ENCODE results near the gene MAPK1IP1L. TPM values are rescaled to one million over a fixed set of nuclear protein-coding genes. Genes with fewer than 3 reads are reported as not detected.

MAPK1IP1L gene
- total RNA-seq, 1 experiment from 2014 or later, result 79.7 TPM

DNA sequence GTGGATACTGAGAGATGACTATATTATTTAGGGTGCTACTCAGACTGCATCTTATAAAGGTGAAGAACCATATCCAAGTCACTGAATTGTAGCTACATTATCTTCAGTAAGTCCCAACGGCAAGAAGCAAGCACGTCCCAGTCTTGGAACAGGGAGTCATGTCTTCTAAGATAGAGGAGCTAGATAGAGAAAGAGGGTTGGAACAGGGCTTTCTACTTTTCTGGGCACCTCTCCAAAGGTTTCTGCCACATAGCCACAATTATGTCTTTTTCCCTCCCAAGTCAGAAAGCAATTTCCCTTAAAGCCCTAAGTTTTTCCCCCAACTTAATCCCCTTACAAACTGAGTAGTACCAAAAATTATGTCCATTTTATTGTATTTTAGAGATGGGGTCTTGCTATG lies 22.4 kb downstream of the MAPK1IP1L start:
- Histone ChIP-seq H3K4me2 (no peak overlapping the region), H2AFZ (no peak overlapping the region), H3K79me2 (ENCODE audit: low read depth) (no peaks in the 10 kb centered on the region), H3K27me3 (ENCODE audit: insufficient read depth, low read depth) (no peaks in the 10 kb centered on the region), H3K4me3 (no peak overlapping the region), H3F3A (ENCODE audit: insufficient read depth, low read depth) (peaks cover 19% of the 10 kb centered on the region; the same call in 1 of the 2 replicates), H3K9me2 (ENCODE audit: insufficient read depth) (no peaks in the 10 kb centered on the region), H3K36me3 (ENCODE audit: low read depth) (no peaks in the 10 kb centered on the region), H3K9me3 (ENCODE audit: insufficient read depth, low read depth) (no peaks in the 10 kb centered on the region), H4K20me1 (ENCODE audit: insufficient read depth) (no peaks in the 10 kb centered on the region), H3K4me1 (replicated peaks; ENCODE audit: insufficient read depth) (peaks cover 11% of the 10 kb centered on the region), H3K27ac (no peak overlapping the region)
- TF ChIP-seq EZH2 (IDR thresholded peaks at IDR 0.05; ENCODE audit: low read depth), result no peak
- TF ChIP-seq, protein P1, sequence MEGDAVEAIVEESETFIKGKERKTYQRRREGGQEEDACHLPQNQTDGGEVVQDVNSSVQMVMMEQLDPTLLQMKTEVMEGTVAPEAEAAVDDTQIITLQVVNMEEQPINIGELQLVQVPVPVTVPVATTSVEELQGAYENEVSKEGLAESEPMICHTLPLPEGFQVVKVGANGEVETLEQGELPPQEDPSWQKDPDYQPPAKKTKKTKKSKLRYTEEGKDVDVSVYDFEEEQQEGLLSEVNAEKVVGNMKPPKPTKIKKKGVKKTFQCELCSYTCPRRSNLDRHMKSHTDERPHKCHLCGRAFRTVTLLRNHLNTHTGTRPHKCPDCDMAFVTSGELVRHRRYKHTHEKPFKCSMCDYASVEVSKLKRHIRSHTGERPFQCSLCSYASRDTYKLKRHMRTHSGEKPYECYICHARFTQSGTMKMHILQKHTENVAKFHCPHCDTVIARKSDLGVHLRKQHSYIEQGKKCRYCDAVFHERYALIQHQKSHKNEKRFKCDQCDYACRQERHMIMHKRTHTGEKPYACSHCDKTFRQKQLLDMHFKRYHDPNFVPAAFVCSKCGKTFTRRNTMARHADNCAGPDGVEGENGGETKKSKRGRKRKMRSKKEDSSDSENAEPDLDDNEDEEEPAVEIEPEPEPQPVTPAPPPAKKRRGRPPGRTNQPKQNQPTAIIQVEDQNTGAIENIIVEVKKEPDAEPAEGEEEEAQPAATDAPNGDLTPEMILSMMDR (conservative IDR thresholded peaks at IDR 0.05), result no peak
- no peak for DNase-seq
- BruUV-seq (replicated peaks), result no TSS peak
- ChIA-PET POLR2A (ENCODE audit: unreplicated experiment) (interaction anchor here (0.6 kb wide), 1 partner anchor 171 kb away, joined by 5 read pairs; no protein-coding TSS in a partner anchor), CTCF (interaction anchor here (0.6 kb wide), 1 partner anchor 34 kb away, joined by 8 read pairs; no protein-coding TSS in a partner anchor)
- intact Hi-C loops (cut with micrococcal nuclease; ENCODE audit: unreplicated experiment), result no loop called here

DNA sequence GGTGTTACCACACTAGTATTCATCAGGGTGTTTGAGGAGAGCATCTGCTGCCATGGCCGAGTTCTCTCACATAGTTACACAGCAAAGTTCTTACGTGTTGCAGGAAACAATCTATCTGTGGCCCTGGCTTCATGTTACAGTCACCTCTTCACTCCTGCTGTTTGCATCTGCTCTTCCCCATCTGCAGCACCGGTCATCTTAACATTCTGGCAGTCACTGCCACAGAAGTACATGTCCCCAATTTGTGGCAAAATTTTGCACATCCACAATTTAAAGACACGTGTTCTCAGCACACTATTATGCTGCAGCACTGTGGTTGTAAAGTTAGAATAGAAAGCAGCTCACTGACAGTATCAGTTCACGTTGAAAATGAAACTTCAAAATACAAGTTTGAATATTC lies 23.2 kb downstream of the MAPK1IP1L start:
- no TSS peak for BruUV-seq (replicated peaks)
- Histone ChIP-seq H3K4me1 (replicated peaks; ENCODE audit: insufficient read depth) (peaks cover 11% of the 10 kb centered on the region), H3K9me3 (ENCODE audit: insufficient read depth, low read depth) (no peaks in the 10 kb centered on the region), H3K4me2 (no peak overlapping the region), H3K79me2 (ENCODE audit: low read depth) (no peaks in the 10 kb centered on the region), H3K27me3 (ENCODE audit: insufficient read depth, low read depth) (no peaks in the 10 kb centered on the region), H3K36me3 (ENCODE audit: low read depth) (no peaks in the 10 kb centered on the region), H4K20me1 (ENCODE audit: insufficient read depth) (no peaks in the 10 kb centered on the region), H3K27ac (no peak overlapping the region), H3F3A (ENCODE audit: insufficient read depth, low read depth) (peaks cover 11% of the 10 kb centered on the region; the same call in 1 of the 2 replicates), H3K9me2 (ENCODE audit: insufficient read depth) (no peaks in the 10 kb centered on the region), H2AFZ (no peak overlapping the region), H3K4me3 (no peak overlapping the region)
- intact Hi-C loops (cut with micrococcal nuclease; ENCODE audit: unreplicated experiment), result no loop called here
- ChIA-PET CTCF (no interaction called here), POLR2A (ENCODE audit: unreplicated experiment) (no interaction called here)
- no peak for TF ChIP-seq EZH2 (IDR thresholded peaks at IDR 0.05; ENCODE audit: low read depth)
- TF ChIP-seq, protein P1 (conservative IDR thresholded peaks at IDR 0.05), result no peak
- DNase-seq, result no peak

DNA sequence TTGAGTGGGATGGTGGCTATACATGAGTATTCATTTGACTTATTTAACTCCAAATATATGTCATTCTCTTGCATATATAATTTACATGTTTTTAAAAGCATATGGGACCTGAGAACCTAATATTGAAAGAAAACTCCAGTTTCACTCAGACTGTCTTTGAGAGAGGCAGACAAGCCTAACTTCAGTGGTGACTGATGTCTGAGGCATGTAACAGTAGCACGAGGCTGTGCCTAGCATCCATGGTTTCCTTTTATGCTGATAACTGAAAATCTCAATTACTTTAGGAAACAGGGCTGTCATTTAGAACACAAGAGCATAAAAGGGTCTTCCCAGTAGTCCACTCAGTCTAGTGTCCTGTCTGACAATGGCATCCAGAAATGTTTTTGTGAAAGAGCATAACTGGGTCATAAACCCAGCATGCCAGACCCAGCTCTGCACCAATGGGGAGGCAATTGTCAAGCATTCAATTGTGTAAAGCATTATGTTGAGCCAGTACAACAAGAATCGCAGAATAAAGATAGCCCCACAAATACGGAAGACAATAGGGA lies 24.3 kb downstream of the MAPK1IP1L start:
- Histone ChIP-seq H3F3A (ENCODE audit: insufficient read depth, low read depth) (peaks cover 2% of the 10 kb centered on the region; the same call in 1 of the 2 replicates), H4K20me1 (ENCODE audit: insufficient read depth) (no peaks in the 10 kb centered on the region), H3K9me3 (ENCODE audit: insufficient read depth, low read depth) (no peaks in the 10 kb centered on the region), H3K79me2 (ENCODE audit: low read depth) (no peaks in the 10 kb centered on the region), H3K36me3 (ENCODE audit: low read depth) (no peaks in the 10 kb centered on the region), H3K4me2 (no peak overlapping the region), H2AFZ (no peak overlapping the region), H3K4me1 (replicated peaks; ENCODE audit: insufficient read depth) (peaks cover 11% of the 10 kb centered on the region), H3K27ac (no peak overlapping the region), H3K9me2 (ENCODE audit: insufficient read depth) (no peaks in the 10 kb centered on the region), H3K27me3 (ENCODE audit: insufficient read depth, low read depth) (no peaks in the 10 kb centered on the region), H3K4me3 (no peak overlapping the region)
- TF ChIP-seq, protein P1 (conservative IDR thresholded peaks at IDR 0.05), result no peak
- TF ChIP-seq EZH2 (IDR thresholded peaks at IDR 0.05; ENCODE audit: low read depth), result no peak
- CTCF ChIA-PET, result no interaction called here
- intact Hi-C loops (cut with micrococcal nuclease; ENCODE audit: unreplicated experiment), result loop anchor here (2.0 kb wide), 1 partner anchor 25 kb away; the partner anchor contains the start of gene MAPK1IP1L
- POLR2A ChIA-PET (ENCODE audit: unreplicated experiment), result no interaction called here
- no peak for DNase-seq
- BruUV-seq (replicated peaks), result no TSS peak
